HG03558 (cell line): ENCODE data around the gene AKR1D1.
A peak's percentile ranks its signal among the peaks of the same experiment; 100 is the strongest.

Experiments
- ATAC-seq: cut with Tn5 transposase; IDR thresholded peaks from one replicate; pipeline ENCODE4 v1.9.1; 2021; ENCODE audit warnings: moderate number of reproducible peaks; ENCODE audit not compliant: unreplicated experiment; ENCODE audit errors: extremely low read depth

Gene AKR1D1

DNA sequence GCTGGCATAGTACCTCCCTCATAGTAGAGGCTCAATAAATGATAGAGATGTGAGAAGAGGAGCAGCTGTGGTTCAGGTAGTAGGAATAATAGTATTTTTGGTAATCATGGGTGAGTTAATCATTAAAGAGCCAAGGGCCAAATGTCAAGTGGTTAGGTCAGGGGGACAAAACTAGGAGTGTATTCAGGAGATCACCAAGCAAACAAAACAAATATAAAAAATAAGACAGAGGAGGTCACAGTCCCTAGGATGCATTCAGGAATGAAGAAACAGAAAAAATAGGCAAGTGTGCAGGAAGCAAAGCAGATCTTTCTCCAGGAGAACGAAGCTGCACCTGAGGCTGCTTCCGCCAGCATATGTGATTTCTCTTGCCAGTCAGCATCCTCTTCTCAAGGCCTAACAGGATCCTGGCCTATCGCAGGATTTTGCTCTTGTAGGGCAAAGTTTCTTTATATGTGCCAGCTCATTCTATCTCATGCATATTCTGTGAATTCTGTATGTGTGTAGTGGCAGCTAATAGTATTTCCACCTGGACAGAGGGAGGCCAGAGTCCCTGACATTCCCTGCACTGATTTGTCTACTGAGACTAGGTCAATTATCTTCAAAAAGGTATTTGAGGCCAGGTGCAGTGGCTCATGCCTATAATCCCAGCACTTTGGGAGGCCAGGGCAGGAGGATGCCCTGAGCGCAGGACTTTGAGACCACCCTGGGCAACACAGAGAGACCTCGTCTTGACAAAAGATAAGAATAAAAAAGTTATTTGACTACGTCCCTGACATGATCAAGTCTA lies 82.7 kb downstream of the AKR1D1 start:
- ATAC-seq: no peak

GRCh38 chr7:138161600-138162081 lies 85.4 kb downstream of the AKR1D1 start:
- peak; percentile 99 for ATAC-seq

- ATAC-seq: no peak
Observed at GRCh38 chr7:138162236-138162635, 86.0 kb downstream of the AKR1D1 start.

DNA sequence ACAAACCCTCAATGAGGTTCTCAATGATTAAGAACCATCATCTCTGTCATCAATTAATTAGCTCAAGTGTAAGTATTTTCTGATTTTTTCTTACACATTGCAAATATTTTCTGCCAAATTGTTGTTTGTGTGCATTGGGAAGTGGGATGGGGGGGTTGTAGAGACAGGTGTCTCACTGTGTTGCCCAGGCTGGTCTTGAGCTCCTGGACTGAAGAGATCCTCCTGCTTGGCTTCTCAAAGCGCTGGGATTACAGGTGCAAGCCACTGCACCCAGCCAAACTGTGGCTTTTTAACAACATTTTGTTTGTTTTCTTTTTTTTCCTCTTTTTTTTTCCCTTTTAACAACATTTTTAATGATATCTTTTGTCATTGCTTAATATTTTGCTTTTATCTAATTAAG lies 87.5 kb downstream of the AKR1D1 start:
- ATAC-seq: no peak

DNA sequence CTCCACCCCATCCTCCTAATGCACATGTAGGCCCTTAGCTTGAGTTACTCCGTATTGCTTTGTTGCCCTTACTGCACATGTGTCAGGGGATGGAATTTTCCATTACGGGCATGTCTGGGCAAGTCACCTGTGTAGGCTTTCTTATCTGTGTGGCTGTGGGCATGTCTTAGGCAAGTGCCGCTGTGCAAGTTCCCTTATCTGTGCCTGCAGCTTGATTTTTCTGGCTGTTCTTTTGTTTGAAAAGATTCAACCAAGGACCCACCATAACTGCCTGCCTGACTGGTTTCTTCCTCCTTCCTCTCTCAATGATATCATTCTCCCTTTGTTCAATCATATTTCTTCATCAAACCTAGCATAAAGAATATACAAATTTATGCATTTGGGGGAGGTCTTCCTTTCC lies 88.5 kb downstream of the AKR1D1 start:
- no peak for ATAC-seq

GRCh38 chr7:138166681-138167080 lies 90.4 kb downstream of the AKR1D1 start:
- no peak for ATAC-seq

DNA sequence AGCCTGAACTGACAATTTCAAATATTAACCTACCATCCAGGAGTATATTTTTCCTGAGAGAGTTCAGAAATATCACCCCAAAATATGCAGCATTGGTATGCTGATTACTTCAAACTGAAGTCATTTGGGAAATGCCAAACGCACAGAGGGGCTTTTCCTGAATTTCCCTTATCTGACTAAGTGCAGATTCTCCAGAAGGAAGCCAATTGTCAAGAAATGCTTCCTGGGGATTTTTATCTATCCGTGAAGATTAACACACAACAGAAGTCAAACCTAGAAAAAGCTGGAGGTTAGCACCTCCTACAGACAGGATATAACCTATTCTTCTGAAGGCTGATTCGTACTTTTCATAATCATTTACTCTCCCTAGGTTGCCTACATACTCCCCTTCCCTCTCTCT lies 91.0 kb downstream of the AKR1D1 start:
- ATAC-seq: no peak

DNA sequence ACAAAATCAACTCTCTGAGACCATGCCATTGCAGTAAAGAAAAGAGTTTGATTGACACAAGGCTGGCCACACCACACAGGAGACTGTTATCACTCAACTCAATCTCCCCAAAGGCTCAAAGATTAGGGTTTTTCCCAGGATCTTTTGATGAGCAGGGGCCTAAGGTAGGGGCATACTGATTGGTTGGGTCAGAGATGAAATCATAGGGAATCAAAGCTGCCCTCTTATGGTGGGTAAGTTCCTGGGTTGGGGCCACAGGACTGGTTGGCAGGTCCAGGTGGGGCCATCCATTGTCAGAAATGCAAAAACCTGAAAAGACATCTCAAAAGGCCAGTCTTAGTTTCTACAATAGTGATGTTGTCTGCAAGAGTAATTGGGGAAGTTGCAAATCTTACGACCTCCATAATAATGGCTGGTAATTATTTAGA lies 91.6 kb downstream of the AKR1D1 start:
- no peak for ATAC-seq
